Gastroesophageal sphincter (tissue), 4 donors: ENCODE data around the gene KIF16B. TPM values are rescaled to one million over a fixed set of nuclear protein-coding genes. Genes with fewer than 3 reads are reported as not detected.

Source experiments
- ATAC-seq: fragments of 150-250 bp; one replicate; pipeline ENCODE4 v1.9.1; 2016; ENCODE audit warnings: mild to moderate bottlenecking, moderate library complexity
- H3K27ac ChIP-seq, 4 donors: fragments of 200-600 bp; sonication (generic) in 3 of 4; 1 replicate in 3 of 4; 2 replicates in 1 of 4; pipeline ENCODE4 v1.5.1; 2016 to 2019
- H3K27me3 ChIP-seq: fragments of 200-600 bp; sonication (generic); one replicate; pipeline ENCODE4 v1.5.1; 2019
- H3K36me3 ChIP-seq, 2 donors: fragments of 200-600 bp; sonication (generic); one replicate each; pipeline ENCODE4 v1.5.1; 2019; ENCODE audit warnings: control low read depth in 1 of 2
- H3K4me1 ChIP-seq, 3 donors: fragments of 200-600 bp; sonication (generic); 1 replicate in 2 of 3; 2 replicates in 1 of 3; pipeline ENCODE4 v1.5.1; 2016 to 2019; ENCODE audit warnings: control low read depth in 2 of 3
- H3K4me3 ChIP-seq, 2 donors: fragments of 200-600 bp; sonication (generic); one replicate each; pipeline ENCODE4 v1.5.1; 2019; ENCODE audit warnings: mild to moderate bottlenecking in 1 of 2, moderate library complexity in 1 of 2
- H3K9me3 ChIP-seq, 3 donors: fragments of 200-600 bp; sonication (generic); one replicate each; pipeline ENCODE4 v1.5.1; 2017 to 2019; ENCODE audit warnings: control low read depth in 2 of 3
- EP300 ChIP-seq: sonication (generic); formaldehyde crosslinking; IDR thresholded peaks from one replicate; pipeline ENCODE4 v1.6.1; 2017; ENCODE audit warnings: antibody characterized with exemption, mild to moderate bottlenecking
- POLR2A ChIP-seq, 2 donors: fragments of 450-650 bp; IDR thresholded peaks; one replicate each; pipeline ENCODE4 v1.6.1; 2017; ENCODE audit warnings: antibody characterized with exemption in 2 of 2, mild to moderate bottlenecking in 2 of 2, moderate library complexity in 1 of 2
- POLR2AphosphoS5 ChIP-seq: sonication (generic); formaldehyde crosslinking; IDR thresholded peaks from one replicate; pipeline ENCODE4 v1.6.1; 2017; ENCODE audit warnings: antibody characterized with exemption
- WGBS, 2 donors: methylation state at CpG; one replicate each; pipeline ENCODE4 v1.1.5; 2018; ENCODE audit warnings: low coverage in 1 of 2; 5-methylcytosine and 5-hydroxymethylcytosine counted together
- total RNA-seq, 4 donors: library from RNA; depleted of rRNA; stranded (reverse); fragments of >200 nt; gene quantifications; one replicate each; pipeline ENCODE4 v1.1.0, GENCODE V29; 2016
- TF ChIP-seq, protein P1 (sequence below), 4 experiments: fragments of 200-600 bp in 2 of 4; fragments of 450-650 bp in 2 of 4; sonication (generic) in 1 of 4; IDR thresholded peaks; one replicate each; pipeline ENCODE4 v1.5.1; 2017 to 2019; ENCODE audit warnings: antibody characterized with exemption in 4 of 4, mild to moderate bottlenecking in 2 of 4, moderate library complexity in 2 of 4

Gene KIF16B, protein sequence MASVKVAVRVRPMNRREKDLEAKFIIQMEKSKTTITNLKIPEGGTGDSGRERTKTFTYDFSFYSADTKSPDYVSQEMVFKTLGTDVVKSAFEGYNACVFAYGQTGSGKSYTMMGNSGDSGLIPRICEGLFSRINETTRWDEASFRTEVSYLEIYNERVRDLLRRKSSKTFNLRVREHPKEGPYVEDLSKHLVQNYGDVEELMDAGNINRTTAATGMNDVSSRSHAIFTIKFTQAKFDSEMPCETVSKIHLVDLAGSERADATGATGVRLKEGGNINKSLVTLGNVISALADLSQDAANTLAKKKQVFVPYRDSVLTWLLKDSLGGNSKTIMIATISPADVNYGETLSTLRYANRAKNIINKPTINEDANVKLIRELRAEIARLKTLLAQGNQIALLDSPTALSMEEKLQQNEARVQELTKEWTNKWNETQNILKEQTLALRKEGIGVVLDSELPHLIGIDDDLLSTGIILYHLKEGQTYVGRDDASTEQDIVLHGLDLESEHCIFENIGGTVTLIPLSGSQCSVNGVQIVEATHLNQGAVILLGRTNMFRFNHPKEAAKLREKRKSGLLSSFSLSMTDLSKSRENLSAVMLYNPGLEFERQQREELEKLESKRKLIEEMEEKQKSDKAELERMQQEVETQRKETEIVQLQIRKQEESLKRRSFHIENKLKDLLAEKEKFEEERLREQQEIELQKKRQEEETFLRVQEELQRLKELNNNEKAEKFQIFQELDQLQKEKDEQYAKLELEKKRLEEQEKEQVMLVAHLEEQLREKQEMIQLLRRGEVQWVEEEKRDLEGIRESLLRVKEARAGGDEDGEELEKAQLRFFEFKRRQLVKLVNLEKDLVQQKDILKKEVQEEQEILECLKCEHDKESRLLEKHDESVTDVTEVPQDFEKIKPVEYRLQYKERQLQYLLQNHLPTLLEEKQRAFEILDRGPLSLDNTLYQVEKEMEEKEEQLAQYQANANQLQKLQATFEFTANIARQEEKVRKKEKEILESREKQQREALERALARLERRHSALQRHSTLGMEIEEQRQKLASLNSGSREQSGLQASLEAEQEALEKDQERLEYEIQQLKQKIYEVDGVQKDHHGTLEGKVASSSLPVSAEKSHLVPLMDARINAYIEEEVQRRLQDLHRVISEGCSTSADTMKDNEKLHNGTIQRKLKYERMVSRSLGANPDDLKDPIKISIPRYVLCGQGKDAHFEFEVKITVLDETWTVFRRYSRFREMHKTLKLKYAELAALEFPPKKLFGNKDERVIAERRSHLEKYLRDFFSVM (N-terminal part only)
- 10 to 100 TPM; 15.9 to 26.6 (median 22.2) TPM for total RNA-seq

DNA sequence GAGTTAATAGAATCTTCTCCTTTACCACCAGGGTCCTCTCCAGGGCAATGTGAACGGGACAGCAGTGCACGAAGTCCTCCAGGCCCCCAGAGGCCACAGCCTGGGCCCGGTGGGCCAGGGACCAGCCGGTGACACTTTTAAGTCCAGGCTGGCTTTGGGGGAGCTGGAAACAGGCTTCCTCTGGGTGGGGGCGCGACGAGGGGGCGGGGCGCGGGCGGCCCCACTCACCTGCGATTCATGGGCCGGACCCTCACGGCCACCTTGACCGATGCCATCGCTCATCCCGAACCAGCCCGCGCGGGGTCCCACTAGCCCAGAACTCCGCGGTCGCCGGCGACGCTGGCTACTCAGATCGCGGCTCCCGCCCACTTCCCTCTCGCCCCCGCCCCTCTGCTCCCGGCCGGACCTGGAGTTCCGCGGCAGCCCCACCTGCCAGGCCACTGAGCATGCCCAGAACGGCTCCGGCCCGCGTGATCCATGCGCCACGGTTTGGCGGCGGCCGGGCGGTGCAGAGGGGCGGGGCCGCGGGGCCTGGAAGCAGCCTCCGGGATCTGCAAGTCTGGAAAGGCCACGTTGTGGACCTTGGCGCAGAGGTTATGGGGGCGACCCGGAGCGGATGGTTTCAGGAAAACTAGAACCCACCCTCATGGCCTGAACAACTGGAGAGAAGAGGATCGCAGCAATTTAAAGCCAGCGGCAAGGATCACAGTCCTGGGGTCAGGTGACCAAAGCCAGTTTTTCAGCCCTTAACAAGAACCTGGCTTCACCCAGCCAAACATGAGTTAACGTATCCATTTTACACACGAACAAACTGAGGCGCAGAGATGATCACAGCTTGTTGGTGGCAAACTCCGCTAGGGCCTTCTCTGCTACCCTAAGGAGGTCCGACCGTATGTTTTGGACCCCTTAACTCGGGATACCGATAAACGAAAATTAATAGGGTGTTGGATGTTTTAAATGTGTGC lies at the start of gene KIF16B:
Gene KIF16B (minus strand): TSS at position 448 of the 965 bp plus-strand sequence. CDS start 173 bp downstream, at position 275.
- no peak for TF ChIP-seq EP300
- TF ChIP-seq, protein P1, sequence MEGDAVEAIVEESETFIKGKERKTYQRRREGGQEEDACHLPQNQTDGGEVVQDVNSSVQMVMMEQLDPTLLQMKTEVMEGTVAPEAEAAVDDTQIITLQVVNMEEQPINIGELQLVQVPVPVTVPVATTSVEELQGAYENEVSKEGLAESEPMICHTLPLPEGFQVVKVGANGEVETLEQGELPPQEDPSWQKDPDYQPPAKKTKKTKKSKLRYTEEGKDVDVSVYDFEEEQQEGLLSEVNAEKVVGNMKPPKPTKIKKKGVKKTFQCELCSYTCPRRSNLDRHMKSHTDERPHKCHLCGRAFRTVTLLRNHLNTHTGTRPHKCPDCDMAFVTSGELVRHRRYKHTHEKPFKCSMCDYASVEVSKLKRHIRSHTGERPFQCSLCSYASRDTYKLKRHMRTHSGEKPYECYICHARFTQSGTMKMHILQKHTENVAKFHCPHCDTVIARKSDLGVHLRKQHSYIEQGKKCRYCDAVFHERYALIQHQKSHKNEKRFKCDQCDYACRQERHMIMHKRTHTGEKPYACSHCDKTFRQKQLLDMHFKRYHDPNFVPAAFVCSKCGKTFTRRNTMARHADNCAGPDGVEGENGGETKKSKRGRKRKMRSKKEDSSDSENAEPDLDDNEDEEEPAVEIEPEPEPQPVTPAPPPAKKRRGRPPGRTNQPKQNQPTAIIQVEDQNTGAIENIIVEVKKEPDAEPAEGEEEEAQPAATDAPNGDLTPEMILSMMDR (IDR thresholded peaks at IDR 0.05) = peak in 2 of 4 experiments; percentile 13 to 22
- TF ChIP-seq POLR2A (IDR thresholded peaks at IDR 0.05) = peak in 1 of 2 donors; percentile 12
- TF ChIP-seq POLR2AphosphoS5 = peak; percentile 67
- 52 to 62% methylated on average over 9 to 10 of the region's 65 CpGs for WGBS, 2 donors
- Histone ChIP-seq H3K4me1 (peaks cover 0 to 42% (median 6%) of the 10 kb centered on the region in 3 donors), H3K36me3 (no peaks in the 10 kb centered on the region), H3K27ac (peak within 1 kb of the TSS; percentile 21 to 90 (median 82)), H3K27me3 (no peaks in the 10 kb centered on the region), H3K4me3 (peak within 1 kb of the TSS; percentile 84), H3K9me3 (no peaks in the 10 kb centered on the region)
- peak; percentile 97 for ATAC-seq

DNA sequence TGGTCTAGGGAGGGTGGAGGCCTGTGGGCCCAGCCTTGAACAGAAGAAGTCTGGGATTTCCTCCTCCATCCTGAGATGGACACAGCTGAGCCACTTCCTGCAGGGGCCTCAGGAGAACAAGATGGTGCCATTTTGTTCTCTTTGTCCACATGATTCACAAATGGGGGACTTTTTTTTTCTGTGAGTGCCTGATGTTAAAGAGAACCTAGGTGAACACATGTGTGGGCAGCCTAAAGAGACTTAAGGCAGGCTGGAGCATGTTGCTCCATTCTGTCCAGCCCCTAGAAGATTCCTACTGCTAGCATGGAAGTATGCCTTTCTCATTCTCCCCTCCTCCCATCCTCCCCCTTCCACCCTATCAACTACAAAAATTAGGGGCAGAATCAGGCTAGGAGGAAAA lies 49.3 kb upstream of the KIF16B start:
- H3K9me3 ChIP-seq = no peaks in the 10 kb centered on the region
- TF ChIP-seq, protein P1 (IDR thresholded peaks at IDR 0.05) = no peak
- TF ChIP-seq POLR2A (IDR thresholded peaks at IDR 0.05) = no peak
- ATAC-seq = no peak
- H3K4me3 ChIP-seq = no peak overlapping the region
- H3K36me3 ChIP-seq = no peaks in the 10 kb centered on the region
- H3K27me3 ChIP-seq = no peaks in the 10 kb centered on the region
- H3K4me1 ChIP-seq = no peaks in the 10 kb centered on the region
- no peak overlapping the region for H3K27ac ChIP-seq

DNA sequence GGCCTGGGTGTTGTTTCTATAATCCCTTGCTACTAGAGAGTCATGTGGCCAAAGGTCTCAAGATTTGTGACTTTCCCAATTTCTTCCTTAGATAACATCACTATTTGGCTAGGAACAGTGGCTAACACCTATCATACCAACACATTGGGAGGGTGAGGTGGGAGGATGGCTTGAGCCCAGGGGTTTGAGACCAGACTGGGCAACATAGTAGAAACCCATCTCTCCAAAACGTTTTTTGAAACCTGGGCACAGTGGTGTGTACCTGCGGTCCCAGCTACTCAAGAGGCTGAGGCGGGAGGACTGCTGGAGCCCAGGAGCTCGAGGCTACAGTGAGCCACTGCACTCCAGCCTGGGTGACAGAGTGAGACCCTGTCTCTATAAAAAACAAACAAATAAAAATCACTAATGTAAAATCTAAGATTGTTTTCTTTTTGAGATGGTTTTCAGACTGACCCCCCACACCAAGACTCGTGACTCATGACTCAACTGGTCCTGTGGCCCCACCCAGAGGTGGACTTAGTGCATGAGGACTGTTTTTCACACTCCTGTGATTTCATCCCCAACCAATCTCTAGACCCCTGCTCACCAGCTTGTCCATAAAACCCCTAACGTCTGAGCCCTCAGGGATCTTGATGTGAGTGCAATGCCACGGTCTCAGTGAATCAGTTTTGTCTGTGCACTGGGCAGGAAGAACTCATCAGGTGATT lies 48.3 kb upstream of the KIF16B start:
- no peak for TF ChIP-seq POLR2AphosphoS5
- no peak for TF ChIP-seq POLR2A (IDR thresholded peaks at IDR 0.05)
- no peak for TF ChIP-seq EP300
- Histone ChIP-seq H3K4me1 (no peaks in the 10 kb centered on the region), H3K36me3 (no peaks in the 10 kb centered on the region), H3K27ac (no peak overlapping the region), H3K9me3 (no peaks in the 10 kb centered on the region), H3K27me3 (no peaks in the 10 kb centered on the region), H3K4me3 (no peak overlapping the region)
- WGBS, 2 donors = 70 to 74% methylated on average over 7 of the region's 7 CpGs
- no peak for ATAC-seq

DNA sequence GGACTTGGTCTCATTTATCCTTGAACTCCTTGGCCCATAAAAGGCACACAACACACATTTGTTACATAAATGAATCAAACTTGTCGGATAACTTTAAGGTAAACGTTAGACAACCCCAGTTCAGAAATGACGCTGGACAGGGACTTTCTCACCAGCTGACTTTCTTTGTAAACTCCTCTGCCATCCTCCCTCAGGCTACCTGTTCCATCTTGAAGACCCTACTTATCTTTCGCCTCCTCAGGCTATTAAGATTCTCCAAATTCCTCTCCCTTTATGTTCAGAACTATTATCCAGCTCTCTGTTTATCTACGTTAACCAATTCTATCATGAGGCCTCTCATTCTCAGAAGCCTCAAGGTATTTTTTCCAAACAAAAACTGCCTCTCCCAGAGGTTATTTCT lies 47.7 kb upstream of the KIF16B start:
- Histone ChIP-seq H3K4me3 (no peak overlapping the region), H3K36me3 (no peaks in the 10 kb centered on the region), H3K4me1 (no peaks in the 10 kb centered on the region), H3K27me3 (no peaks in the 10 kb centered on the region), H3K27ac (no peak overlapping the region), H3K9me3 (no peaks in the 10 kb centered on the region)
- WGBS, 2 donors = 58 to 82% methylated on average over 5 of the region's 5 CpGs
- TF ChIP-seq POLR2A (IDR thresholded peaks at IDR 0.05) = no peak
- TF ChIP-seq EP300 = no peak
- TF ChIP-seq, protein P1 (IDR thresholded peaks at IDR 0.05) = no peak
- TF ChIP-seq POLR2AphosphoS5 = no peak
- no peak for ATAC-seq
